ENCODE data around the gene DDX21. TPM values are rescaled to one million over a fixed set of nuclear protein-coding genes. Genes with fewer than 3 reads are reported as not detected.

Gene DDX21
- total and polyA plus RNA-seq, 2 of the 13 experiments (the other 11 are each of a cell fraction or from before 2014, with no cell fraction given): 52.5 to 147 TPM

DNA sequence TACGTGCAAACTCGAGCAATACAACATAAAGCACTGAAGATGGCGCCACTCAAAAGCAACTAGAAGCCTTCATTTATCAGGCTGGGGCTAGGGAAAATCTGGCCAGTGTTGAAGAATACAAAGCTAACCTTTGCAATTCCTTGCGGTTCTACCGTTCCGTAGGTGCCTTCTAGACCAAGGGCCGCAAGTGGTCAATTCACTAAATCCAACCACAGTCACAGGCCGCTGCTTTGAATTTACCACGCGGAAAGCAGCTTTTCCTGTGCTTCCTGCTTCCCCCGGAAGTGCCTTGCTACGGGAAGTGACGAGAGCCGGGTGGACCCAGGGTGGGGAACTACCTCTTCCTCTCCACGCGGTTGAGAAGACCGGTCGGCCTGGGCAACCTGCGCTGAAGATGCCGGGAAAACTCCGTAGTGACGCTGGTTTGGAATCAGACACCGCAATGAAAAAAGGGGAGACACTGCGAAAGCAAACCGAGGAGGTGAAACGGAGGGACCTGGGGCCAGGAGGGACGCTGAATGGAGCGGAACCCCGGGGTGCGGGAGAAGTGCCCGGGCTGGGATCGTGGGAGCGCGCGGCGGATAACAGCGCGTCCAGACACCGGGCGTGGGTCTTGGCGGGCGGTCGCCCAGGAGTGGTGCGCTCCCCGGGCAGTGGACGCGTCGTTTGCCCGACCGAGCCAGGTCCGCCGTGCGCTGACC is at the start of gene DDX21 (continued):
- peak; percentile 86 for TF ChIP-seq ZNF556 (CRISPR knock-in tag; IDR thresholded peaks at IDR 0.05; ENCODE audit: borderline replicate concordance)
- TF ChIP-seq ZNF232 (CRISPR knock-in tag; IDR thresholded peaks at IDR 0.05; ENCODE audit: borderline replicate concordance): 0 out of 2 replicates have a peak, but pooled peaks have one; percentile 11
- peak; percentile 15; the same call in 1 of the 2 replicates for TF ChIP-seq SMC3 (IDR thresholded peaks at IDR 0.05; ENCODE audit: low read length)
- peak; percentile 65; the same call in 1 of the 2 replicates for TF ChIP-seq KLF11 (CRISPR knock-in tag; IDR thresholded peaks at IDR 0.05)
- TF ChIP-seq ZBTB8A (CRISPR knock-in tag; IDR thresholded peaks at IDR 0.05; ENCODE audit: borderline replicate concordance, low read depth): no peak; the same call in 1 of the 2 replicates
- TF ChIP-seq, protein P1, sequence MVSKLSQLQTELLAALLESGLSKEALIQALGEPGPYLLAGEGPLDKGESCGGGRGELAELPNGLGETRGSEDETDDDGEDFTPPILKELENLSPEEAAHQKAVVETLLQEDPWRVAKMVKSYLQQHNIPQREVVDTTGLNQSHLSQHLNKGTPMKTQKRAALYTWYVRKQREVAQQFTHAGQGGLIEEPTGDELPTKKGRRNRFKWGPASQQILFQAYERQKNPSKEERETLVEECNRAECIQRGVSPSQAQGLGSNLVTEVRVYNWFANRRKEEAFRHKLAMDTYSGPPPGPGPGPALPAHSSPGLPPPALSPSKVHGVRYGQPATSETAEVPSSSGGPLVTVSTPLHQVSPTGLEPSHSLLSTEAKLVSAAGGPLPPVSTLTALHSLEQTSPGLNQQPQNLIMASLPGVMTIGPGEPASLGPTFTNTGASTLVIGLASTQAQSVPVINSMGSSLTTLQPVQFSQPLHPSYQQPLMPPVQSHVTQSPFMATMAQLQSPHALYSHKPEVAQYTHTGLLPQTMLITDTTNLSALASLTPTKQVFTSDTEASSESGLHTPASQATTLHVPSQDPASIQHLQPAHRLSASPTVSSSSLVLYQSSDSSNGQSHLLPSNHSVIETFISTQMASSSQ (IDR thresholded peaks at IDR 0.05; ENCODE audit: low read depth): no peak
- TF ChIP-seq, protein P1 (CRISPR knock-in tag; IDR thresholded peaks at IDR 0.05; ENCODE audit: borderline replicate concordance): peak; percentile 68
- peak; percentile 97 for TF ChIP-seq MYC (CRISPR knock-in tag; IDR thresholded peaks at IDR 0.05; ENCODE audit: borderline replicate concordance)
- TF ChIP-seq, protein P2, sequence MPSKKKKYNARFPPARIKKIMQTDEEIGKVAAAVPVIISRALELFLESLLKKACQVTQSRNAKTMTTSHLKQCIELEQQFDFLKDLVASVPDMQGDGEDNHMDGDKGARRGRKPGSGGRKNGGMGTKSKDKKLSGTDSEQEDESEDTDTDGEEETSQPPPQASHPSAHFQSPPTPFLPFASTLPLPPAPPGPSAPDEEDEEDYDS (CRISPR knock-in tag; IDR thresholded peaks at IDR 0.05): peak; percentile 69
- TF ChIP-seq PTBP1 (IDR thresholded peaks at IDR 0.05; ENCODE audit: low read depth, low read length, poor library complexity, severe bottlenecking): no peak
- peak; percentile 58; the same call in 1 of the 2 replicates for TF ChIP-seq ZNF446 (CRISPR knock-in tag; IDR thresholded peaks at IDR 0.05)
- TF ChIP-seq STAT5B (CRISPR knock-in tag; IDR thresholded peaks at IDR 0.05): no peak; the same call in 1 of the 2 replicates
- TF ChIP-seq, protein P3, sequence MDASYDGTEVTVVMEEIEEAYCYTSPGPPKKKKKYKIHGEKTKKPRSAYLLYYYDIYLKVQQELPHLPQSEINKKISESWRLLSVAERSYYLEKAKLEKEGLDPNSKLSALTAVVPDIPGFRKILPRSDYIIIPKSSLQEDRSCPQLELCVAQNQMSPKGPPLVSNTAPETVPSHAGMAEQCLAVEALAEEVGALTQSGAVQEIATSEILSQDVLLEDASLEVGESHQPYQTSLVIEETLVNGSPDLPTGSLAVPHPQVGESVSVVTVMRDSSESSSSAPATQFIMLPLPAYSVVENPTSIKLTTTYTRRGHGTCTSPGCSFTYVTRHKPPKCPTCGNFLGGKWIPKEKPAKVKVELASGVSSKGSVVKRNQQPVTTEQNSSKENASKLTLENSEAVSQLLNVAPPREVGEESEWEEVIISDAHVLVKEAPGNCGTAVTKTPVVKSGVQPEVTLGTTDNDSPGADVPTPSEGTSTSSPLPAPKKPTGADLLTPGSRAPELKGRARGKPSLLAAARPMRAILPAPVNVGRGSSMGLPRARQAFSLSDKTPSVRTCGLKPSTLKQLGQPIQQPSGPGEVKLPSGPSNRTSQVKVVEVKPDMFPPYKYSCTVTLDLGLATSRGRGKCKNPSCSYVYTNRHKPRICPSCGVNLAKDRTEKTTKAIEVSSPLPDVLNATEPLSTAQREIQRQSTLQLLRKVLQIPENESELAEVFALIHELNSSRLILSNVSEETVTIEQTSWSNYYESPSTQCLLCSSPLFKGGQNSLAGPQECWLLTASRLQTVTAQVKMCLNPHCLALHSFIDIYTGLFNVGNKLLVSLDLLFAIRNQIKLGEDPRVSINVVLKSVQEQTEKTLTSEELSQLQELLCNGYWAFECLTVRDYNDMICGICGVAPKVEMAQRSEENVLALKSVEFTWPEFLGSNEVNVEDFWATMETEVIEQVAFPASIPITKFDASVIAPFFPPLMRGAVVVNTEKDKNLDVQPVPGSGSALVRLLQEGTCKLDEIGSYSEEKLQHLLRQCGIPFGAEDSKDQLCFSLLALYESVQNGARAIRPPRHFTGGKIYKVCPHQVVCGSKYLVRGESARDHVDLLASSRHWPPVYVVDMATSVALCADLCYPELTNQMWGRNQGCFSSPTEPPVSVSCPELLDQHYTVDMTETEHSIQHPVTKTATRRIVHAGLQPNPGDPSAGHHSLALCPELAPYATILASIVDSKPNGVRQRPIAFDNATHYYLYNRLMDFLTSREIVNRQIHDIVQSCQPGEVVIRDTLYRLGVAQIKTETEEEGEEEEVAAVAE (CRISPR knock-in tag; IDR thresholded peaks at IDR 0.05; ENCODE audit: borderline replicate concordance): 0 out of 2 replicates have a peak, but pooled peaks have one; percentile 62
- no peak for TF ChIP-seq AHR (CRISPR knock-in tag; IDR thresholded peaks at IDR 0.05)
- TF ChIP-seq ZNF788 (CRISPR knock-in tag; IDR thresholded peaks at IDR 0.05; ENCODE audit: borderline replicate concordance): peak; percentile 42; the same call in 1 of the 2 replicates
- 0 out of 2 replicates have a peak, but pooled peaks have one; percentile 11 for TF ChIP-seq ZNF260 (CRISPR knock-in tag; IDR thresholded peaks at IDR 0.05; ENCODE audit: borderline replicate concordance, low read depth)

Measured in HepG2 (cell line).